ENCODE results near the gene TSHZ2.

The TSHZ2 gene

DNA sequence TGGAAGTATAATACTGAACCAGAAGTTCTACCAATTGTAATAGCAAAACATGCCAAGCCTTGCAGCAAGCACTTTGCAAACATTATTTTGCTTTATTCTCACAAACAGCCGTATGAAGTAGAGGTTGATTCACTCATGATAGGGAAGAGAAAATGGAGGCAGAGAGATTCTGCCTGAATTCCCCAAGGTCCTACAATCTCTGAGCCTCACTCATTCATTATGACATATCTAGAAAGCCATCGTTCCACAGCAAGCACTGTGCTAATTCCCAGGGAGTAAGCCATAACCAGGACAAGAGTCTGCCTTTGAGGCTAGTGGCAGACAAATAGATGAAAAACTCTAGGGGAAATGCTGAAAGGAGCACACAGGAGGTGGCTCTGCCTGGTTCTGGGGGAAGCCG is 288.0 kb downstream of the TSHZ2 start:
- Histone ChIP-seq H3K4me1 (ENCODE audit: control insufficient read depth in 2 of 2, insufficient read depth in 2 of 2, low read length in 2 of 2) (no peaks in the 10 kb centered on the region), H3K4me3 (ENCODE audit: low read length in 2 of 2) (no peak overlapping the region), H3K27ac (ENCODE audit: low read depth in 2 of 2, low read length in 2 of 2) (no peak overlapping the region), H3K9ac (ENCODE audit: low read depth in 1 of 2, low read length in 2 of 2) (no peak overlapping the region), H3K9me3 (ENCODE audit: control insufficient read depth in 2 of 2, low read length in 2 of 2) (no peaks in the 10 kb centered on the region), H3K36me3 (ENCODE audit: control insufficient read depth in 2 of 2, insufficient read depth in 2 of 2, low read length in 2 of 2) (no peaks in the 10 kb centered on the region), H3K27me3 (ENCODE audit: control insufficient read depth in 2 of 2, insufficient read depth in 2 of 2, low read length in 2 of 2) (no peaks in the 10 kb centered on the region)

DNA sequence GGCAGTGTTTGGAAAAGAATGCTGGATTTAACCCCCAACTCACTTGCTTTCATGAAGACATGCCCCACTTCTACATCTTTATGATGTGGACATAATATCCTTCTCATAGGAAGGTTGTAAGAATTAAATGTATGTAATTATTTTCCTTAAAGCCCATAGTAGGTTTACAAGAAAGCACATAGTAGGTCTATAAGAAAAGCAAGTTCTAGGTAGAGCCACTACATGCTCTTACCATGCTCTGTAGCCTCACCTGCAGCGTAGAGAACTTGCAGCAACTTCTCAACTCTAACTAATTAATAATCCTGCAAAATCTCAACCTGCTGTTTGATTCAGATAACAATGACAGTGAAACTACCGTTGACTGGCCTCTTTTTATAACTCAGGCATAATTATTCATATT is 288.4 kb downstream of the TSHZ2 start:
- Histone ChIP-seq H3K36me3 (ENCODE audit: control insufficient read depth in 2 of 2, insufficient read depth in 2 of 2, low read length in 2 of 2) (no peaks in the 10 kb centered on the region), H3K4me1 (ENCODE audit: control insufficient read depth in 2 of 2, insufficient read depth in 2 of 2, low read length in 2 of 2) (no peaks in the 10 kb centered on the region)

DNA sequence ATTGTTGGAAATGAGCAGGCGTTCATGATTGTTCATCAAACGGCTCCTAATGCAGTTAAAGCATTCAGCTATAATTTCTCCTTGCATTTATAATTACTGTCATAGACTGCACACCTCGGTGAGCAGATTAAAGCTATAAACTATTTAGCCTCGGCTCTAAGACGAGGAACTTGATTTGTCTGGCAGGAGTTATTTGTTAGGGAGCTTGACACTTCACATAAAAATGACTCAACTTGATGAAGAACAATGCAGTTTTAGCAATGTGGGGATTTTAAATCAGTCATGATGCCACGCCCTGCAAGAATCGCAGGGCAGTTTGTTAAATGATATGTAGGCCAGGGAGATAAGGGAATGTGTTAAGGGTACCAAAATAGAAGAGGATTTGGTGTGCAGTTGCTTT is 290.2 kb downstream of the TSHZ2 start:
- Histone ChIP-seq H3K27ac (ENCODE audit: low read depth in 2 of 2, low read length in 2 of 2) (no peak overlapping the region), H3K4me1 (ENCODE audit: control insufficient read depth in 2 of 2, insufficient read depth in 2 of 2, low read length in 2 of 2) (no peaks in the 10 kb centered on the region), H3K4me3 (ENCODE audit: low read length in 2 of 2) (no peak overlapping the region), H3K9ac (ENCODE audit: low read depth in 1 of 2, low read length in 2 of 2) (no peak overlapping the region), H3K9me3 (ENCODE audit: control insufficient read depth in 2 of 2, low read length in 2 of 2) (no peaks in the 10 kb centered on the region), H3K36me3 (ENCODE audit: control insufficient read depth in 2 of 2, insufficient read depth in 2 of 2, low read length in 2 of 2) (no peaks in the 10 kb centered on the region), H3K27me3 (ENCODE audit: control insufficient read depth in 2 of 2, insufficient read depth in 2 of 2, low read length in 2 of 2) (no peaks in the 10 kb centered on the region)

More for the DNA sequence above, 288.4 kb downstream of the TSHZ2 start:
- no peak overlapping the region for H3K27ac ChIP-seq (ENCODE audit: low read depth in 2 of 2, low read length in 2 of 2)
- H3K9me3 ChIP-seq (ENCODE audit: control insufficient read depth in 2 of 2, low read length in 2 of 2): no peaks in the 10 kb centered on the region
- H3K9ac ChIP-seq (ENCODE audit: low read depth in 1 of 2, low read length in 2 of 2): no peak overlapping the region
- H3K4me3 ChIP-seq (ENCODE audit: low read length in 2 of 2): no peak overlapping the region
- no peaks in the 10 kb centered on the region for H3K27me3 ChIP-seq (ENCODE audit: control insufficient read depth in 2 of 2, insufficient read depth in 2 of 2, low read length in 2 of 2)

DNA sequence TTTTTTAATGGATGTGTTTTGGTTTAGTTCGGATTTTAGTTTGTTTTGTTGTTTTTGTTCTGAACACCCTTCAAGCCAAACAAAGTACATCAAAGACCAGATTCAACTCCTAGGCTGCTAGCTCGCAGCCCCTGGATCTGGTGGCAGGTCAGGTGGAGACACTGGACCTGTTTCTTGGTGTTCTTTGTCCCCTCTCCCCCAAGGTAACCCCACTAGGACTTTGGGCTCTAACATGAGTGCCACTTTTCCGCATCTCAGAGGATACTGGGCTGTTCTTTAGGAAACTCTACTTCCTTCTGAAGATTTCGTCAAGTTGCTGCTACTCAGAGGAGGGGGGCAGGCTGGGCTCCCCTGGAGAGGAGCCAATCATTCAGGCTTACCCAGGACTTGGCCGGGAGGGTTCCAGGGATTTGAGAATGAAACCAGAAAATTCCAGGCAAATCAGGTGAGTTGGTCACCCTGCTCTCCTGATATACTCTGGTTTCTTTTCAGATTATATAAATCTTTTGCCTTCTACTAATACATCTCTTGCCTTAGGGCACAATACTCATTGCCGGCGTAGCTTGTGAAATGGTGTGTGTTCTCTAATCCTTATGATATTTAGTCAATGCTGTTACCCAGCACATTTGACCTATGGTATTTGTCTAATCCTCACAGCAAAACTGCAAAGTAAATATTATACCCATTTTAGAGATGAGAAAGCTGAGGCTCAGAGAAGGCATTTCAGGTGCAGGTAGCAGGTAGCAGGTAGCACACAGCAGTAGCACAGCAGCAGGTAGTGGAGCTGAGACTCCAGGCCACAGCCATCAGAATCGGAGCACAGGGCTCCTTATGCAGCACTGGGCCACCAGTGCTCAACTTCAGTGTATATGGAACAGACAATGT is 291.6 kb downstream of the TSHZ2 start:
- Histone ChIP-seq H3K4me3 (ENCODE audit: low read length in 2 of 2) (no peak overlapping the region), H3K27ac (ENCODE audit: low read depth in 2 of 2, low read length in 2 of 2) (no peak overlapping the region), H3K36me3 (ENCODE audit: control insufficient read depth in 2 of 2, insufficient read depth in 2 of 2, low read length in 2 of 2) (no peaks in the 10 kb centered on the region), H3K4me1 (ENCODE audit: control insufficient read depth in 2 of 2, insufficient read depth in 2 of 2, low read length in 2 of 2) (no peaks in the 10 kb centered on the region), H3K27me3 (ENCODE audit: control insufficient read depth in 2 of 2, insufficient read depth in 2 of 2, low read length in 2 of 2) (no peaks in the 10 kb centered on the region), H3K9ac (ENCODE audit: low read depth in 1 of 2, low read length in 2 of 2) (no peak overlapping the region), H3K9me3 (ENCODE audit: control insufficient read depth in 2 of 2, low read length in 2 of 2) (no peaks in the 10 kb centered on the region)

DNA sequence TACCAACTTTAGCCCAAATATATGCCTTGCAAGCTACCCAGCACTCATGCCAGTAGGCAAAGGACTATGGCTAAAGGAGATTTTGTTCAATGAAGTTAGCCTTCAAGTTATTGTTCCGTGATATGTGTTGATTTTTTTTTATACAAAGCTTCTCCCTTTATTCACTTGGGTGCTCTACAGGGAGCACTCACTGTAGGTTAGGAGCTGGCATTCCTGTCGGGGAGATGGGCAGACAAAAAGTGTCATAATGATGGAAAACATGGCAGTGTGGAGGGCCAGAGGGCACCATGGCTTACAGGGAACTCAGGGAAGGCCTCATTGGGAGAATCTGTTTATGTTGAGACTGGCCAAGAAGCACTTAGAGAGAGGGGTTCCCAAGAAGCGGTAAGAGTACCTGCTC is 292.4 kb downstream of the TSHZ2 start:
- H3K36me3 ChIP-seq (ENCODE audit: control insufficient read depth in 2 of 2, insufficient read depth in 2 of 2, low read length in 2 of 2): no peaks in the 10 kb centered on the region
- H3K9ac ChIP-seq (ENCODE audit: low read depth in 1 of 2, low read length in 2 of 2): no peak overlapping the region
- H3K4me1 ChIP-seq (ENCODE audit: control insufficient read depth in 2 of 2, insufficient read depth in 2 of 2, low read length in 2 of 2): no peaks in the 10 kb centered on the region
- no peak overlapping the region for H3K27ac ChIP-seq (ENCODE audit: low read depth in 2 of 2, low read length in 2 of 2)
- no peaks in the 10 kb centered on the region for H3K27me3 ChIP-seq (ENCODE audit: control insufficient read depth in 2 of 2, insufficient read depth in 2 of 2, low read length in 2 of 2)
- no peak overlapping the region for H3K4me3 ChIP-seq (ENCODE audit: low read length in 2 of 2)
- no peaks in the 10 kb centered on the region for H3K9me3 ChIP-seq (ENCODE audit: control insufficient read depth in 2 of 2, low read length in 2 of 2)

DNA sequence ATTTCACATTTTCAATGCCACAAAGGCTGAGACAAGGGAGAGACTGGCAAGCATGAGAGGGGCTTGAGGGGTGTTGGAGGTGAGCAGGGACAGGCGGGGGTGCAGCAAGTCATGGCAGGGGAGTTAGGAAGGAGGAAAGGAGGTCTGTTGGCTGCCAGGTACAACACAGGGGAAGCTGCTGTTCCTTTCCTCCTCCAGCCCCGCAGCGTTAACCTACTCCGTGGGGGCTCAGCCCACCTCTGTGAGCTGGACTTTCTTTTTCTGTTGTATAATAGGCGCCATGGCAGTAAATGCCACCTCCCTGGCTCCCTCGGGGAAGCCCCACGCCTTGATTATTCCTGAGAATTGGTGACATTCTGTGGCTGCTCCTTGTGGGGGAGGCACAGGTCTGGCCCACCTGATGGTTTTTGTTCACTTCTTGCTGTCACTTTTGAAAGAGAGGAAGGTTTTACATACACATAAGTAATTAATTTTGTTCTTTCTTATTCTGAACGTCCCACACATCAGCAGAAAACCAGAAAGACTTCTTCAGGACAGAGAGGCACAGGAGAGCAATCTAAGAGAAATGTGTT is 293.2 kb downstream of the TSHZ2 start:
- no peaks in the 10 kb centered on the region for H3K9me3 ChIP-seq (ENCODE audit: control insufficient read depth in 2 of 2, low read length in 2 of 2)
- H3K4me3 ChIP-seq (ENCODE audit: low read length in 2 of 2): no peak overlapping the region
- H3K9ac ChIP-seq (ENCODE audit: low read depth in 1 of 2, low read length in 2 of 2): no peak overlapping the region
- H3K27ac ChIP-seq (ENCODE audit: low read depth in 2 of 2, low read length in 2 of 2): no peak overlapping the region
- H3K36me3 ChIP-seq (ENCODE audit: control insufficient read depth in 2 of 2, insufficient read depth in 2 of 2, low read length in 2 of 2): no peaks in the 10 kb centered on the region
- no peaks in the 10 kb centered on the region for H3K4me1 ChIP-seq (ENCODE audit: control insufficient read depth in 2 of 2, insufficient read depth in 2 of 2, low read length in 2 of 2)
- no peaks in the 10 kb centered on the region for H3K27me3 ChIP-seq (ENCODE audit: control insufficient read depth in 2 of 2, insufficient read depth in 2 of 2, low read length in 2 of 2)

DNA sequence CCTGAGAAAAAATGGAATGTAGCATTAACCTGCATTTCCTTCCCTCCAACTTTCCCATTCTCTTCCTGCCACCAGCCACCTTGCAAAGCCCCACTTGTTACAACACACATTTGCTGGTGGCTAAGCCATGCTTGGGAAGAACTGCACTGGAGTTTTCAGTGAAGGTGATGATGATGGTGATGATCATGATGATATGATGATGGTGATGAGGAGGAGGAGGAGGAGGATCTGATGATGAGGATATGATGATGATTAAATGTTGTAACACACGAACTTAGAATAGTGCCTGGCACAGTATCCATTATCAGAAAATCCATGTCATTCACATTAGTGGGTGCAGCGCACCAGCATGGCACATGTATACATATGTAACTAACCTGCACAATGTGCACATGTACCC is 297.2 kb downstream of the TSHZ2 start:
- H3K4me1 ChIP-seq (ENCODE audit: control insufficient read depth in 2 of 2, insufficient read depth in 2 of 2, low read length in 2 of 2): no peaks in the 10 kb centered on the region
- H3K36me3 ChIP-seq (ENCODE audit: control insufficient read depth in 2 of 2, insufficient read depth in 2 of 2, low read length in 2 of 2): no peaks in the 10 kb centered on the region
- H3K4me3 ChIP-seq (ENCODE audit: low read length in 2 of 2): no peak overlapping the region
- H3K27ac ChIP-seq (ENCODE audit: low read depth in 2 of 2, low read length in 2 of 2): no peak overlapping the region
- H3K9ac ChIP-seq (ENCODE audit: low read depth in 1 of 2, low read length in 2 of 2): no peak overlapping the region
- H3K27me3 ChIP-seq (ENCODE audit: control insufficient read depth in 2 of 2, insufficient read depth in 2 of 2, low read length in 2 of 2): no peaks in the 10 kb centered on the region
- no peaks in the 10 kb centered on the region for H3K9me3 ChIP-seq (ENCODE audit: control insufficient read depth in 2 of 2, low read length in 2 of 2)

DNA sequence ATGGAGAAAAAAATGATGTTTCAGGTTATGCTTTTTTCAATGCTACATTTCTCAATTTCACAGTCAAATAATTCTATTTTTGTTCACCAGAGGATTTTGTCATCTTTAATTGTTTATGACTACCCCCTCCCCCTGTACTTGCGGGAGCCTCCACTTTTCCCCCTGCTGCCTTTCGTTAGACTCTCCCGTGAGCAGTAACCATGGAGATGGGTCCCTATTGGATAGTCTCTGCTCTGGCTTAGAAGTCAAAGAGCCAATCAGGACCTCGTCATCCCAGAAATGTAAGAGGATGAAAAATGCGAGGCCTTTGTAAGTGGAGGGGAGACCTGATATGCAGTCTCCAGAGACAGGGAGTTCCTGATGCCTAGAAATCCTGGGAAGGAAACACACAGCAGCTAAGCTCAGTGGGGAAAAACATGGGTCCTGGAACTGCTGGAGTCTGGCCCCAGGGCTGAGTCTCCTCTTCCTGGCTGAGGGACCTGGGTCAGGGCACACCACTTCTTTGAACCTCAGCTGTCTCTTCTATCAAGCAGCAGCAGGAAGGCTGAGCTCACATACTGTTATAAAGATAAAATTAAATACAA is 298.7 kb downstream of the TSHZ2 start:
- H3K9ac ChIP-seq (ENCODE audit: low read depth in 1 of 2, low read length in 2 of 2): no peak overlapping the region
- H3K9me3 ChIP-seq (ENCODE audit: control insufficient read depth in 2 of 2, low read length in 2 of 2): no peaks in the 10 kb centered on the region
- no peaks in the 10 kb centered on the region for H3K4me1 ChIP-seq (ENCODE audit: control insufficient read depth in 2 of 2, insufficient read depth in 2 of 2, low read length in 2 of 2)
- H3K4me3 ChIP-seq (ENCODE audit: low read length in 2 of 2): no peak overlapping the region
- no peaks in the 10 kb centered on the region for H3K27me3 ChIP-seq (ENCODE audit: control insufficient read depth in 2 of 2, insufficient read depth in 2 of 2, low read length in 2 of 2)
- no peaks in the 10 kb centered on the region for H3K36me3 ChIP-seq (ENCODE audit: control insufficient read depth in 2 of 2, insufficient read depth in 2 of 2, low read length in 2 of 2)
- no peak overlapping the region for H3K27ac ChIP-seq (ENCODE audit: low read depth in 2 of 2, low read length in 2 of 2)

DNA sequence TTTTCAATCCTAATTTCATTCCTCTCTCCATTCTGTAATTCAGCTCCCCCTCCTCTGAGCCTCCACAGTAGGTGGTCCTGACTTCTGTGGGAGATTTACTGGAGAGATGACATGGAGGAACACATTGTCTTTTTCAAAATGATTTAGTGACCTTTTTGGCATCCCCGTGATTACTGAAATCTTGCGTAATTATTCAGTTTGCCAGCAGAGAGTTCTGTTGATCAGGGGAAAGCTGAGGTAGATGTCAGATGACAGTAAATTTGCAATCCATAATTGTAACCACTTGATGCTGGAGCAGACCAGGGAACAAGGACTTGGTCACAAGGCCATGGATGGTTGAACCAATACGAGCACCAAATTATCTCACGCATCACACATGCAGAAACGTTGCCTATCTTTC is 302.2 kb downstream of the TSHZ2 start:
- no peak overlapping the region for H3K27ac ChIP-seq (ENCODE audit: low read depth in 2 of 2, low read length in 2 of 2)
- H3K36me3 ChIP-seq (ENCODE audit: control insufficient read depth in 2 of 2, insufficient read depth in 2 of 2, low read length in 2 of 2): no peaks in the 10 kb centered on the region
- no peak overlapping the region for H3K4me3 ChIP-seq (ENCODE audit: low read length in 2 of 2)
- no peaks in the 10 kb centered on the region for H3K27me3 ChIP-seq (ENCODE audit: control insufficient read depth in 2 of 2, insufficient read depth in 2 of 2, low read length in 2 of 2)
- no peaks in the 10 kb centered on the region for H3K4me1 ChIP-seq (ENCODE audit: control insufficient read depth in 2 of 2, insufficient read depth in 2 of 2, low read length in 2 of 2)
- no peaks in the 10 kb centered on the region for H3K9me3 ChIP-seq (ENCODE audit: control insufficient read depth in 2 of 2, low read length in 2 of 2)
- no peak overlapping the region for H3K9ac ChIP-seq (ENCODE audit: low read depth in 1 of 2, low read length in 2 of 2)

DNA sequence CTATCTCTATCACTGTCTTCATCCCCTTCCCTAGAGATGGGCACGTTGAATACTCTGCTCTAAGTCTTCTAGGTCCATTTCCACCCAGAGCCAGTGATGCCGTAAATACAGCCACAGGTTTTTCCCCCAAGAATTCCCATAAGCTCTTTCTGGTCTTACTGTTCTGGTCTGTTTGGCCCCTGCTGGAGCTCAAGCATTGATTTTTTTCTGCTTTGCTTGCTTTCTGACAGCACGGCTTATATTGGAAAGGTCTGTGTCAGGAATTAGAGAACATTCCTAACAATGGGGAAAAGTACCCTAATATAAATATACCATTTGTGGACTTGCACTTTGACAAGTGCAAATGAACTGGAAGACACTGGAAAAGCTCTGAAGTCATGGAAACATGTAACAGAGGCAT is 302.6 kb downstream of the TSHZ2 start:
- H3K27ac ChIP-seq (ENCODE audit: low read depth in 2 of 2, low read length in 2 of 2): no peak overlapping the region
- no peaks in the 10 kb centered on the region for H3K4me1 ChIP-seq (ENCODE audit: control insufficient read depth in 2 of 2, insufficient read depth in 2 of 2, low read length in 2 of 2)
- no peaks in the 10 kb centered on the region for H3K36me3 ChIP-seq (ENCODE audit: control insufficient read depth in 2 of 2, insufficient read depth in 2 of 2, low read length in 2 of 2)
- H3K9ac ChIP-seq (ENCODE audit: low read depth in 1 of 2, low read length in 2 of 2): no peak overlapping the region
- no peak overlapping the region for H3K4me3 ChIP-seq (ENCODE audit: low read length in 2 of 2)
- H3K9me3 ChIP-seq (ENCODE audit: control insufficient read depth in 2 of 2, low read length in 2 of 2): no peaks in the 10 kb centered on the region
- no peaks in the 10 kb centered on the region for H3K27me3 ChIP-seq (ENCODE audit: control insufficient read depth in 2 of 2, insufficient read depth in 2 of 2, low read length in 2 of 2)

Data from mucosa of rectum (tissue), 2 donors.